ENCODE results near the gene PCIF1. TPM values are rescaled to one million over a fixed set of nuclear protein-coding genes. Genes with fewer than 3 reads are reported as not detected.

The PCIF1 gene
- total RNA-seq, 1 donor from 2014 or later, result 22.4 TPM

GRCh38 chr20:45971675-45972499 is 37.4 kb downstream of the PCIF1 start, which contains the start of gene ZNF335:
TSS of gene ZNF335 (minus strand) at chr20:45972203. CDS start at chr20:45971410, 793 bp downstream.
- peaks cover 1% of the 10 kb centered on the region for H3K36me3 ChIP-seq (ENCODE audit: control insufficient read depth, insufficient read depth, low read length)
- DNase-seq (ENCODE audit: low read depth), result peak; percentile 35
- no peaks in the 10 kb centered on the region for H3K27me3 ChIP-seq (ENCODE audit: control insufficient read depth, insufficient read depth, low read length)
- TF ChIP-seq CTCF (IDR thresholded peaks at IDR 0.05; ENCODE audit: insufficient read depth, low read length, poor library complexity, severe bottlenecking), result peak; percentile 12
- H3K4me3 ChIP-seq (ENCODE audit: low read depth, low read length), result peak within 1 kb of the TSS; percentile 84

- peak; percentile 66 for DNase-seq (ENCODE audit: low read depth)
- H3K4me3 ChIP-seq (ENCODE audit: low read depth, low read length), result peak overlapping the region; percentile 37
- no peaks in the 10 kb centered on the region for H3K36me3 ChIP-seq (ENCODE audit: control insufficient read depth, insufficient read depth, low read length)
- TF ChIP-seq CTCF (IDR thresholded peaks at IDR 0.05; ENCODE audit: insufficient read depth, low read length, poor library complexity, severe bottlenecking), result no peak
- no peaks in the 10 kb centered on the region for H3K27me3 ChIP-seq (ENCODE audit: control insufficient read depth, insufficient read depth, low read length)
Observed at GRCh38 chr20:45972500-45973183, 38.2 kb downstream of the PCIF1 start.

GRCh38 chr20:45974896-45975565 is 40.5 kb downstream of the PCIF1 start:
- H3K27me3 ChIP-seq (ENCODE audit: control insufficient read depth, insufficient read depth, low read length), result no peaks in the 10 kb centered on the region
- no peaks in the 10 kb centered on the region for H3K36me3 ChIP-seq (ENCODE audit: control insufficient read depth, insufficient read depth, low read length)
- no peak overlapping the region for H3K4me3 ChIP-seq (ENCODE audit: low read depth, low read length)
- DNase-seq (ENCODE audit: low read depth), result no peak
- no peak for TF ChIP-seq CTCF (IDR thresholded peaks at IDR 0.05; ENCODE audit: insufficient read depth, low read length, poor library complexity, severe bottlenecking)

GRCh38 chr20:45975686-45976085 is 41.2 kb downstream of the PCIF1 start:
- Histone ChIP-seq H3K36me3 (ENCODE audit: control insufficient read depth, insufficient read depth, low read length) (no peaks in the 10 kb centered on the region), H3K4me3 (ENCODE audit: low read depth, low read length) (no peak overlapping the region), H3K27me3 (ENCODE audit: control insufficient read depth, insufficient read depth, low read length) (no peaks in the 10 kb centered on the region)
- DNase-seq (ENCODE audit: low read depth), result no peak
- TF ChIP-seq CTCF (IDR thresholded peaks at IDR 0.05; ENCODE audit: insufficient read depth, low read length, poor library complexity, severe bottlenecking), result no peak

- TF ChIP-seq CTCF (IDR thresholded peaks at IDR 0.05; ENCODE audit: insufficient read depth, low read length, poor library complexity, severe bottlenecking), result no peak
- H3K27me3 ChIP-seq (ENCODE audit: control insufficient read depth, insufficient read depth, low read length), result no peaks in the 10 kb centered on the region
- no peak overlapping the region for H3K4me3 ChIP-seq (ENCODE audit: low read depth, low read length)
- H3K36me3 ChIP-seq (ENCODE audit: control insufficient read depth, insufficient read depth, low read length), result no peaks in the 10 kb centered on the region
- DNase-seq (ENCODE audit: low read depth), result no peak
Observed at GRCh38 chr20:45976086-45976485, 41.6 kb downstream of the PCIF1 start.

All from kidney epithelial cell (primary cell).